GM19455 (cell line): Measurements from ENCODE around the gene SHROOM3.
"Not testable (repeated sequence)": the region's sequence is repeated elsewhere in the genome, so short reads cannot be mapped to it uniquely, and the experiment has no call there.

ENCODE experiments used
- ATAC-seq: cut with Tn5 transposase; IDR thresholded peaks from one replicate; pipeline ENCODE4 v1.9.1; 2021; ENCODE audit not compliant: unreplicated experiment

The SHROOM3 gene

GRCh38 chr4:76443376-76443775 lies 8.3 kb downstream of the SHROOM3 start:
- ATAC-seq, result no peak

GRCh38 chr4:76445911-76446310 lies 10.9 kb downstream of the SHROOM3 start:
- ATAC-seq, result no peak

GRCh38 chr4:76447393-76447851 lies 12.4 kb downstream of the SHROOM3 start:
- ATAC-seq, result no peak

DNA sequence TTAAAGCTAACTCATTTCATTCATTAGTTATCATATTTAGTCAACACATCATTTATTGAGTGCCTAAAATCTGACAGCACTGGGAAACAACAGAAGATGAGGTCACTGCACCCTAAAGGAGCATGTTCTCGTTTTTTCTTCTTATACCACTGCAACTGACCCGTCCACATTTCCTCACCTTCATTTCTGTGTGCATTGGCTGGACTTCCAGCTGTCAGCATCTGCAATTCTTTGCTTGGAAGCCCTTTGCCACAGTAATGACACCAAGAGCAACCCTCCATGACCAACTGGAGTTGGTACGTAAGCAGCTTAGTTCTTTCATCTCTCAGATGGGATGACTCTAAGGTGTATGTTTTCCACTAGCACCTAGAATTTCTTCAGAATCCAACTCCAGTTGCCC lies 13.2 kb downstream of the SHROOM3 start:
- ATAC-seq, result no peak

- no peak for ATAC-seq
These were observed 14.3 kb downstream of the SHROOM3 start for GRCh38 chr4:76449362-76449767.

DNA sequence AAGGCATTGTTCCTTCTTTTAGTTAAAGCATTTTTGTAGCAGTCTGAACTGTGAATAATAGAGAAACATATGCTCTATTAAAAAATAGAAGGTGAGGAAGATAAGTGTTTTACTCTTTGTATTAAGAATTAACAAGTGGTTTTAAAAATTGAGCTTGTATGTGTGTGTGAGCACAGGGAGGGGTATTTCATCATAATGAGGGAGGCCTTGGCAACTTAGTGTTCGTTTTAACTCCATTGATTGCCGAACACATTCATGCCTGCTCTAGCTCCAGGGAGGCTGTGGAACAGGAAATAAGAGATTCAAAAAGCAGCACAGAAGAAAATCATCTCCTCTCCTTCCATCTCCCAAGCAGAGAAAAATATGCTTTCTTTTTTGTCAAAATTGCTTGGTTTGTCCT lies 14.8 kb downstream of the SHROOM3 start:
- ATAC-seq, result no peak

- no peak for ATAC-seq
These were observed 18.2 kb downstream of the SHROOM3 start for GRCh38 chr4:76453232-76453631.

GRCh38 chr4:76454073-76454472 lies 19.0 kb downstream of the SHROOM3 start:
- ATAC-seq, result not testable (repeated sequence)

DNA sequence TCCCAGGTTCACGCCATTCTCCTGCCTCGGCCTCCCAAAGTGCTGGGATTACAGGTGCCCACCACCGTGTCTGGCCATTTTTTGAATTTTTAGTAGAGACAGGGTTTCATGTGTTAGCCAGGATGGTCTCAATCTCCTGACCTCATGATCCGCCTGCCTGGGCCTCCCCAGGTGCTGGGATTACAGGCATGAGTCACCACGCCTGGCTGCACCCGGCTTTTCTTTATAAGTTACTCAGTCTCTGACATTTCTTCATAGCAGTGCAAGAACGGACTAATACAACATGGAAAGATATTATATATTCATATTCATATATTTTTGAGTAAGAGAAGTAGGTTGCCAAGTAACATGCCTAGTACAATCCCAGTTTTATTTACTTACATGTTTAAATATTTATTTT lies 22.9 kb downstream of the SHROOM3 start:
- no peak for ATAC-seq

DNA sequence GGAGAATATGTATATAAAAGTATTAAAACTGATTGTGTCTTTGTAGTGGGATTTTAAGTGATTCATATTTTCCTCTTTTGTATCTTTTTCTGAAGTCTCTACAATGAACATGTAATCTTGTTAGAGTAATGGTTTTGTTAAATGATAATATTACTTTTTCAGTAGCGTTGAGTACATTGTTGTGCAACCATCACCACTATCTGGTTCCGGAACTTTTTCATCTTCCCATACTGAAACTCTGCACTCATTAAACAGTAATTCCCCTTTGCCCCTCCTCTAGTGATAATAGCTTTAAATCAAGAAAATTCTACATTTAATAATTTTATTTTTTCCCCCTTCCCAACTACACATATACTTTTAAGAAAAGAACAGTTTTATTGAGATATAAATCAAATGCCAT lies 23.3 kb downstream of the SHROOM3 start:
- no peak for ATAC-seq

DNA sequence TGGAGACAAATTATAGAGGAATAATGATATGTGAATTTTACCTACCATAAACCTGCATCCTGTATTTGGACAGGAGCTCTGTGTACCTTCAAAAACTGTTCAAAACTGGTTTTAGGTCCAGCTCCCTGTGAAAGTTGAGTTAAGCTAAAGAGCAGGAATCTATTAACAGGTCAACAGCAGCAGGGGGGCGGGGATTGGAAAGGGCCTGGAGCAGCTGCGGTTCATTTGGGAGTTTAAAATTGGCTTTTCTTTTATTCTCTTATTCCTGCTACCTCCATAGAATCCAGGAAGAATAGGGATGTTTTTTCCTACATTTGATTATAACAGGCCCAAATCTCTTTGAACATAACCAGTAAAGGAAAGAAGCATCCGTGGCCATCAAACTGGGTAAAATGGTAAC lies 23.8 kb downstream of the SHROOM3 start:
- ATAC-seq, result no peak

- no peak for ATAC-seq
These were observed 24.3 kb downstream of the SHROOM3 start for GRCh38 chr4:76459291-76459723.

DNA sequence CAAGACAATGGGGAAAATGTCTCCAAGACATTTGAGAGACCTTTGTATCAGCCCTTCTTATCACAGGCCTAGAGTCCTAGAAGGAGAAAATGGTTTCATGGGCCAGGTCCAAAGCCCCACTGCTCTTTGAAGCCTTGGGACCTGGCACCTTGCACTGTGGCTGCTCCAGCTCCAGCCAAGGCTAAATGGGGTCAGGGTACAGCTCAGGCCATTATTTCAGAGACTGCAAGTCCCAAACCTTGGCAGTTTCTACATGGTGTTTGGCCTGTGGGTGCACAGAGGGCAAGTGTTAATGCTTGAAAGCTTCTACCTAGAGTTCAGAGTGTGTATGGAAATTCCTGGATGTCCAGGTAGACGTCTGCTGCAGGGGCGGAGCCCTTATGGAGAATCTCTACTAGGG lies 28.5 kb downstream of the SHROOM3 start:
- ATAC-seq, result no peak

- no peak for ATAC-seq
These were observed 35.0 kb downstream of the SHROOM3 start for GRCh38 chr4:76470064-76470463.

DNA sequence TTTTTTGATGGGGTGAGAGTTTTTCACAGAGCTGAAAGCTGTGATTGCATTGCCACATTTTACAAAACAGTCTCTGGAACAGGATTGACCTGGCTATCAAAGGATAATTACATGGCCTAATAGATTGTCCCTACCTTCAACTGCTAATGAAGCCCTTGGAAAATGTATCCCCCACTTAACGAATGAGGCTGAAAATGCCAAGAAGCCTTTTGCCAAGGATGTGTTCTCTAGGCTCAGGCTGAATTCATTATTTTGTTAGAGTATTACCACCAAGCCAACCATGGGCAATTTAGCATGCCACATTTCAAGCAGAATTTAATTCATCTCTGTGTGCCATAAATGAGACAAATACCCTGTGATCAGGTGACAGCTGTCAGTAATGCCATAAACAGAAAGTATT lies 35.5 kb downstream of the SHROOM3 start:
- ATAC-seq, result no peak

DNA sequence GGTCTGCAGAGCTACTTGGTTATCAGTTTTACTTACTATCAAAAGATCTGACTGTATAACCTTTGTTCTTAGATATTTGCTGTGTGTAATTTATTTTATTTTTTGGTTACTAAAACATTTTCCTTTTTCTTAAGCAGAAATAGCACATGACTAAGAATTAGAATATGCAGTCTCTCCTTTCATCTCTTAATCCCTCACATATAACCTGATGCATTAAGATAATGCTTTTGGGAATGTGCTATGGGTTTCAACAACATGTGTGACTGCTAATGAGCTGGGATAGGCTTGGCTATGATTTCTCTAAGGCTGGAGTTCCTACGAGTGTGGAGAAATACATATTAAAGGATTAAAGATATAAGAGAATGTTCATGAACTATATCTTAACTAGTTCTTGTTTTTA lies 41.5 kb downstream of the SHROOM3 start:
- no peak for ATAC-seq

GRCh38 chr4:76484654-76485053 lies 49.6 kb downstream of the SHROOM3 start:
- ATAC-seq, result no peak

GRCh38 chr4:76485450-76485849 lies 50.4 kb downstream of the SHROOM3 start:
- ATAC-seq, result no peak

- no peak for ATAC-seq
These were observed 51.7 kb downstream of the SHROOM3 start for GRCh38 chr4:76486588-76487276.

- no peak for ATAC-seq
These were observed 52.6 kb downstream of the SHROOM3 start for GRCh38 chr4:76487621-76488020.

GRCh38 chr4:76488455-76488854 lies 53.4 kb downstream of the SHROOM3 start:
- ATAC-seq, result no peak

- no peak for ATAC-seq
These were observed 54.1 kb downstream of the SHROOM3 start for GRCh38 chr4:76488888-76489685.
